Progenitor cell of endocrine pancreas (in vitro differentiated cells): ENCODE data around the gene WIPF3. TPM values are rescaled to one million over a fixed set of nuclear protein-coding genes. Genes with fewer than 3 reads are reported as not detected.

Experiments
- DNase-seq: peaks from one replicate; pipeline ENCODE4 v3.0.0; 2021; ENCODE audit warnings: low spot score; ENCODE audit not compliant: unreplicated experiment
- H3K27ac Mint-ChIP-seq: 2 replicates; pipeline ENCODE4 v1.8.0; 2021; ENCODE audit warnings: mild to moderate bottlenecking, moderate library complexity, mixed read lengths
- H3K27me3 Mint-ChIP-seq: 2 replicates; pipeline ENCODE4 v1.8.0; 2021; ENCODE audit warnings: mixed read lengths
- H3K36me3 Mint-ChIP-seq: 2 replicates; pipeline ENCODE4 v1.8.0; 2022; ENCODE audit warnings: mixed read lengths; ENCODE audit not compliant: insufficient read depth
- H3K4me1 Mint-ChIP-seq: 2 replicates; pipeline ENCODE4 v1.8.0; 2021; ENCODE audit warnings: low read depth, mixed read lengths
- H3K4me3 Mint-ChIP-seq: 2 replicates; pipeline ENCODE4 v1.8.0; 2021; ENCODE audit warnings: low read depth, mild to moderate bottlenecking, moderate library complexity, mixed read lengths
- H3K9me3 Mint-ChIP-seq: 2 replicates; pipeline ENCODE4 v1.8.0; 2021; ENCODE audit warnings: low read depth, mixed read lengths
- total RNA-seq: library from RNA; stranded (reverse); gene quantifications from 2 replicates; pipeline ENCODE4 v1.2.1, GENCODE V29; 2021
- TF ChIP-seq, protein P1 (sequence below): fragments of 200-600 bp; sonication (generic); IDR thresholded peaks from one replicate; pipeline ENCODE4 v1.5.0; 2021; ENCODE audit warnings: antibody characterized with exemption, mild to moderate bottlenecking; ENCODE audit not compliant: unreplicated experiment

WIPF3 gene
- total RNA-seq, 1 donor from 2014 or later, result 8.9 TPM

DNA sequence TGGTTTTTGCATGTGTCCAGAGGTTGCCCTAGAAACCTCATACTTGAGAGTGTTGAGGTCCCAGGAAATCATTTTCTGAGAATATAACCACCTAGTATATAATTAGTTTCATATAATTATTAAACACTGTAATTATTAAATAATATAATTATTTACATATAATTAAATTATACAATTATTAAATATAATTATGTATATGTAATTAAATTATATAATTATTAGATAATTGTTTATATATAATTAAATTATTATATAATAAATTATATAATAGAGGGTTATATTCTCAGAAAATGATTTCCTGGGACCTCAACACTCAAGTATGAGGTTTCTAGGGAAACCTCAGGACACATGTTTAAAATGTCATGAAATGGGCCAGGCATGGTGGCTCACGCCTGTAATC, 155.7 kb downstream of the WIPF3 start:
- no peak overlapping the region for H3K27ac Mint-ChIP-seq
- H3K36me3 Mint-ChIP-seq, result peaks cover 30% of the 10 kb centered on the region
- DNase-seq, result no peak
- no peak overlapping the region for H3K4me3 Mint-ChIP-seq
- H3K9me3 Mint-ChIP-seq, result peaks cover 3% of the 10 kb centered on the region
- H3K27me3 Mint-ChIP-seq, result no peaks in the 10 kb centered on the region
- TF ChIP-seq, protein P1, sequence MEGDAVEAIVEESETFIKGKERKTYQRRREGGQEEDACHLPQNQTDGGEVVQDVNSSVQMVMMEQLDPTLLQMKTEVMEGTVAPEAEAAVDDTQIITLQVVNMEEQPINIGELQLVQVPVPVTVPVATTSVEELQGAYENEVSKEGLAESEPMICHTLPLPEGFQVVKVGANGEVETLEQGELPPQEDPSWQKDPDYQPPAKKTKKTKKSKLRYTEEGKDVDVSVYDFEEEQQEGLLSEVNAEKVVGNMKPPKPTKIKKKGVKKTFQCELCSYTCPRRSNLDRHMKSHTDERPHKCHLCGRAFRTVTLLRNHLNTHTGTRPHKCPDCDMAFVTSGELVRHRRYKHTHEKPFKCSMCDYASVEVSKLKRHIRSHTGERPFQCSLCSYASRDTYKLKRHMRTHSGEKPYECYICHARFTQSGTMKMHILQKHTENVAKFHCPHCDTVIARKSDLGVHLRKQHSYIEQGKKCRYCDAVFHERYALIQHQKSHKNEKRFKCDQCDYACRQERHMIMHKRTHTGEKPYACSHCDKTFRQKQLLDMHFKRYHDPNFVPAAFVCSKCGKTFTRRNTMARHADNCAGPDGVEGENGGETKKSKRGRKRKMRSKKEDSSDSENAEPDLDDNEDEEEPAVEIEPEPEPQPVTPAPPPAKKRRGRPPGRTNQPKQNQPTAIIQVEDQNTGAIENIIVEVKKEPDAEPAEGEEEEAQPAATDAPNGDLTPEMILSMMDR, result no peak
- peaks cover 6% of the 10 kb centered on the region for H3K4me1 Mint-ChIP-seq

DNA sequence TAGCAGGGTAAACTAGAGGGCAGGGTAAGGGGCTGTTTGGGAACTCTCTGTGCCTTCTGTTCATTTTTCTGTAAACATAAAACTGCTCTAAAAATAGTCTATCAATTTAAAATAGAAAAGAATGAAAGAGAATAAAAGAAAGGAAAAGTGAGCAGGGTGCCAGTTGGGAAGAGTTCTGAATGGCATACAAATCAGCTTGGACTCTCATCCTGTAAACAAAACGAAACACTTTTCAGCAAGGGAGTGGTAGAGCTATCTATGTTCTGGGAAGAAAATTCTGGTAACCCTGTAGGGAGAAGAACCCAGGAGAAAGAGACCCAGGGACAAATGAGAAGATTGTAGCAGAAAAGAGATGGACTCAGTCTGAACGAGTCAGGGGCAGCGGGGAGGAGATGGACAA, 158.7 kb downstream of the WIPF3 start:
- Mint-ChIP-seq H3K36me3 (peaks cover 34% of the 10 kb centered on the region), H3K4me3 (no peak overlapping the region), H3K27ac (no peak overlapping the region), H3K9me3 (peaks cover 3% of the 10 kb centered on the region), H3K4me1 (peaks cover 4% of the 10 kb centered on the region), H3K27me3 (no peaks in the 10 kb centered on the region)
- no peak for DNase-seq
- TF ChIP-seq, protein P1, result no peak

Other genes starting within 250 kb of the WIPF3 start
- gene PRR15, start 242.7 kb upstream of the WIPF3 start, total RNA-seq, result 13.0 and 16.0 TPM in 2 replicates
- gene SCRN1, start 183.3 kb downstream of the WIPF3 start, total RNA-seq, result 53.4 and 60.4 TPM in 2 replicates
- 25.6 TPM in 2 replicates for gene FKBP14, start 220.2 kb downstream of the WIPF3 start, total RNA-seq
- gene PLEKHA8, start 221.9 kb downstream of the WIPF3 start, total RNA-seq, result 62.1 and 67.0 TPM in 2 replicates